Measurements from ENCODE around the gene NES. TPM values are rescaled to one million over a fixed set of nuclear protein-coding genes. Genes with fewer than 3 reads are reported as not detected.

NES gene
- 10 to 100 TPM in 3 of 4 donors, 1 to 10 TPM in 1; 7.8 to 28.8 (median 13.5) TPM for total RNA-seq

GRCh38 chr1:156676820-156677615, at the start of gene NES:
Gene NES (minus strand): TSS chr1:156677407. CDS start chr1:156677264, 143 bp downstream.
- no peak for TF ChIP-seq CTCF (IDR thresholded peaks at IDR 0.05; ENCODE audit: low read depth)

GRCh38 chr1:156726549-156727226, 49.5 kb upstream of the NES start:
- TF ChIP-seq CTCF (IDR thresholded peaks at IDR 0.05; ENCODE audit: low read depth), result no peak

GRCh38 chr1:156725683-156726280, 48.6 kb upstream of the NES start:
- TF ChIP-seq CTCF (IDR thresholded peaks at IDR 0.05; ENCODE audit: low read depth), result no peak

GRCh38 chr1:156721535-156721934, 44.3 kb upstream of the NES start:
- no peak for TF ChIP-seq CTCF (IDR thresholded peaks at IDR 0.05; ENCODE audit: low read depth)

- TF ChIP-seq CTCF (IDR thresholded peaks at IDR 0.05; ENCODE audit: low read depth), result no peak
Measured at GRCh38 chr1:156721131-156721530, 43.9 kb upstream of the NES start.

- no peak for TF ChIP-seq CTCF (IDR thresholded peaks at IDR 0.05; ENCODE audit: low read depth)
Measured at GRCh38 chr1:156717351-156717750, 40.1 kb upstream of the NES start.

- no peak for TF ChIP-seq CTCF (IDR thresholded peaks at IDR 0.05; ENCODE audit: low read depth)
Measured at GRCh38 chr1:156714830-156715229, 37.6 kb upstream of the NES start.
